DMS153 treated with DMSO at 0.1 percent for 48 hours (cell line): ENCODE results near the gene JAG1.
A peak's percentile ranks its signal among the peaks of the same experiment; 100 is the strongest.

Experiments
- DNase-seq: peaks from one replicate; lab custom pipeline; 2025; ENCODE audit not compliant: unreplicated experiment; lab: John Stamatoyannopoulos, UW

JAG1 gene

GRCh38 chr20:10699941-10700340 is 26.1 kb upstream of the JAG1 start:
- no peak for DNase-seq

- DNase-seq: no peak
Measured at GRCh38 chr20:10699489-10699888, 25.7 kb upstream of the JAG1 start.

GRCh38 chr20:10696650-10697049 is 22.9 kb upstream of the JAG1 start:
- no peak for DNase-seq

- no peak for DNase-seq
Measured at GRCh38 chr20:10689385-10689784, 15.6 kb upstream of the JAG1 start.

- DNase-seq: no peak
Measured at GRCh38 chr20:10687895-10688294, 14.1 kb upstream of the JAG1 start.

GRCh38 chr20:10686356-10687133 is 12.7 kb upstream of the JAG1 start:
- no peak for DNase-seq

GRCh38 chr20:10683537-10683936 is 9.7 kb upstream of the JAG1 start:
- no peak for DNase-seq

- no peak for DNase-seq
Measured at GRCh38 chr20:10682939-10683338, 9.1 kb upstream of the JAG1 start.

GRCh38 chr20:10681494-10681893 is 7.7 kb upstream of the JAG1 start:
- DNase-seq: no peak

- DNase-seq: no peak
Measured at GRCh38 chr20:10680571-10680970, 6.8 kb upstream of the JAG1 start.

GRCh38 chr20:10679269-10679668 is 5.5 kb upstream of the JAG1 start:
- DNase-seq: no peak

GRCh38 chr20:10676518-10676917 is 2.7 kb upstream of the JAG1 start:
- no peak for DNase-seq

GRCh38 chr20:10675450-10675848 is 1.6 kb upstream of the JAG1 start:
- DNase-seq: no peak

GRCh38 chr20:10674684-10675449 is 1.1 kb upstream of the JAG1 start:
- DNase-seq: peak; percentile 46

- no peak for DNase-seq
Measured at GRCh38 chr20:10673176-10673841, 490 bp downstream of the JAG1 start.

GRCh38 chr20:10672624-10673127 is 1.1 kb downstream of the JAG1 start:
- DNase-seq: no peak

- DNase-seq: no peak
Measured at GRCh38 chr20:10671919-10672623, 1.7 kb downstream of the JAG1 start.

- no peak for DNase-seq
Measured at GRCh38 chr20:10671221-10671918, 2.4 kb downstream of the JAG1 start.

- DNase-seq: no peak
Measured at GRCh38 chr20:10670501-10671220, 3.1 kb downstream of the JAG1 start.
